Activated CD4-positive, alpha-beta T cell treated with anti-CD3 and anti-CD28 coated beads, Interleukin-2, amount 50 U/mL, for 1 hour (primary cell): ENCODE data around the gene VPS37B.

Source experiments
- DNase-seq: peaks from one replicate; pipeline ENCODE4 v3.0.0-alpha.2; 2020

Gene VPS37B

DNA sequence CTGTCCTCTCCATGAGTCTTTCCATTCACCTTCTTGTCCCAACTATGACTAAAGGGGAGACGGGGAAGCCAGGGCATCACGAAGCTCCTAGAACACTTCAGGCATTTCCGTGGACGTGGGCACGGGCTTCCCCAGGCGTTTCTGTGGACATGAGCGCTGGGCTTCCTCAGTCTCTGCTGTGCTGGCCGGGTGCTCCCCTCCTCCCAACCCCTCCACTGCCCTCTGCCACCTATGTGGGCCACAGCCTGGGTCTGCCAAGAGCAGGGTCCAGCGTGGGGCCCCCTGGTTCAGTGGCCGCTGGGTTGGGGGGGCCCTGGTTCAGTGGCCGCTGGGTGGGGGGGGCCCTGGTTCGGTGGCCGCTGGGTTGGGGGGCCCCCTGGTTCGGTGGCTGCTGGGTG lies 45.9 kb downstream of the VPS37B start:
- DNase-seq: no peak

- DNase-seq: no peak
Observed at GRCh38 chr12:122849352-122850047, 46.4 kb downstream of the VPS37B start.

DNA sequence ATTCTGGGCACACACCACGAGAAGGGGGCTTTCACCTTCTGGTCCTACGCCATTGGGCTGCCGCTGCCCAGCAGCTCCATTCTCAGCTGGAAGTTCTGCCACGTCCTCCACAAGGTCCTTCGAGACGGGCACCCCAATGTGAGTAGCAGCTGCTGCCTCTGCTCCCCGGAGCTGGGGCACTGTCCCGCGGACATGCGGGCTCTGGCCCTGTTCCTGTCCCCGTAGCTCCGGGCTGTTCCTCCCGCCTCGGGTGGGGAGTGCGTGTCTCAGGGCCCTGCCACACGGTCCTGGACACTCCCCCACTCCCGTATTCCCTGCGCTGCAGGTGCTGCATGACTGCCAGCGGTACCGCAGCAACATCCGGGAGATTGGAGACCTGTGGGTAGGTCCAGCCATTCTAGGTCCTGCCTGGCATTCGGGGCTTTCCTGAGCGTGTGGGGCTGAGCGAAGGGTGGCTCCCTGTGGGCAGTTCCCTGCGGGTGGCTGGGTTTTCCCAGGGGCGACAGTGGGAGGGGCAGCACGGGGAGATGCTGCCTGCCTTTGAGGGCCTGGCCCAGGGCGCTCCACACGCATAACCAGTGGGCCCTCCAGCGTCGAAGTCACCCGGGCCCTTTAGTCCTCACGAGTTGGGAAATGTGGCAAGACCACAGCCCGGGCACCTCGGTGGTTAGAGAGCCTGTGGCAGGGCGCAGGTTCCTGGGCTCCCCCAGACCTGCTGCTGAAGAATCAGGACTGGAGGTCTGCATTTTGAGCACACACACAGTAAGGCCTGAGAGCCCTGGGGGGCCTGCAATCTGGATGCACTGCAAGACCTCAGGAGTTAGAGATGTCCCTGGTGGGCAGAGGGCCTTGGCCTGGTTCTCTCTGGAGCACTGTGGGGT lies 47.2 kb downstream of the VPS37B start:
- no peak for DNase-seq

- no peak for DNase-seq
Observed at GRCh38 chr12:122847921-122848421, 48.0 kb downstream of the VPS37B start.

- DNase-seq: no peak
Observed at GRCh38 chr12:122847516-122847836, 48.4 kb downstream of the VPS37B start.

GRCh38 chr12:122846622-122847515 lies 49.1 kb downstream of the VPS37B start:
- DNase-seq: no peak

GRCh38 chr12:122845865-122846621 lies 49.9 kb downstream of the VPS37B start:
- no peak for DNase-seq

GRCh38 chr12:122845041-122845864 lies 50.7 kb downstream of the VPS37B start:
- no peak for DNase-seq

DNA sequence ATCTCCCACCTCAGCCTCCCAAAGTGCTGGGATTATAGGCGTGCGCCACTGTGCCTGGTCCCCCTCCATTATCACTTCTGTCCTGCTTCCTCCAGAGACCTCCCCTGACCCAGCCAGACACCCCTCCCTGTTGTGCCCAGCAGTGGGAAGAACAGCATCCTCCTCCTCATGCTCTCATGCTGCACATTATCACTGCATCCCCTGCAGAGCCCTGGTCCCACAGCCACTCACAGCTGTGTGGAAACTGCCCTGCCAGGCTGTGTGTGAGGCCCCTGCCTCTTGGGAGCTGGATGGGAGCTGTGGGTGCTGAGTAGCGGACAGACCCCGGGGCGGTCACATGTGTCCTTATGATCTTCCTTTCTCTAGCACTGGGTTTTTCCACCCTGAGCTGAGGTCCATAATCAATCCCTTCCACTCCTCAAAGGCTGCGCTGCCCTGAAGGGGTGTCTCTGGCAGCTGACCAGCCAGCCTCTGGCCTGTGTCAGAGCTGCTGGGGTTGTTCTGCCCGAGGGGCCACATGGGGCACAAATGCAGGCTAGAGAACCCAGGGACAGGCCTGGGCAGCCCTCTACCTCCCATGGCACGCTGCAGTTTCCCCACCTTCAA lies 51.5 kb downstream of the VPS37B start:
- no peak for DNase-seq

DNA sequence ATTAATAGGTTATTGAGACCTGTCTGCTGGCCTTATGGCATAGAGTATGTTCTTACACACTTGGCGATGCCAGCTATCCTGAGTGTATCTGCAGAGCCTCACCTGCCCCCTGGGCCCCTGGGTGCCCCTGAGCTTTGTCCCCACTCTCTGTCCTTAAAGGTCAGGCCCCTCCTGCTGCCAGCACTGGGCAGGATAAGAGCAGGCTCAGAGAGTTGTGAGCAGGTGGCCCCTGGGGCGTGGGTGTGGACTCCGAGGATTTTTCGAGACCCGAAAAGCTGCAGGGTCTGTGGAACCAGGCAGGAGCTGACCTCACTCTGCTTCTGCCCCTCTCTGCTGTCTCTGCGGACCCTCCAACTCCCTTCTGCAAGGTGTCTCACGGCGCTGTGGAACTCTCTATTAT lies 52.5 kb downstream of the VPS37B start:
- DNase-seq: no peak

GRCh38 chr12:122842505-122843405 lies 53.2 kb downstream of the VPS37B start:
- DNase-seq: no peak

GRCh38 chr12:122841544-122842321 lies 54.2 kb downstream of the VPS37B start:
- DNase-seq: no peak

GRCh38 chr12:122840580-122841513 lies 55.1 kb downstream of the VPS37B start:
- DNase-seq: no peak

DNA sequence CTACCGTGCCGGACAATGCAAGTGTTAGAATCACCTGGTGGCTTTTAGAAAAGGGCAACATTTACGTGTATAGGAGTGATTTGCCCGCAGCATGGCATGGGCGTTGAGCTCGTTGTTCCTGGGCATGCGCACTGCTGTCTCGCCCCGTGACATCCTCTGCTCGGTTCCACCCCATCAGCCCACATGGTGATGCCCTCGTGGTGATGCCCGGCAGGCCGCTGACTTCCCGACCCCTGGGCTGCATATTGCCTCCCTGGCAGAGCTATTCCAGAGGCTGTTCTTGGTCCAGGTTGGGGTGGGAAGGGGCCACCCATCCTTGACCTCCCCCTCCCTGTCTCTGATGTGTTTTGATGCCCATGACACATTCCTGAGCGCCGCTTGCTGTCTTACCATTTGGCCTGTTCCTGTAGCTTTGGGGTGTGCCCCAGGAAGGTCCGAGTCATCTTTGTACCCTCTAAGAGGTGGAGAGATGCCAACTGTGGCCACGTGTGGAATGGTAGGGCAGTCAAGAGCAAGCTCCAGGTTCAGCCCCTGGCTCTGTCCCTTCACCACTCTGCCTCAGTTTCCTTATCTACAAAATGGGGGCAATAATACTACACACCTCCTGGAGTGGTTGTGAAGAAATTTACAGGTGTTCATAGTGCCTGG lies 55.9 kb downstream of the VPS37B start:
- no peak for DNase-seq

DNA sequence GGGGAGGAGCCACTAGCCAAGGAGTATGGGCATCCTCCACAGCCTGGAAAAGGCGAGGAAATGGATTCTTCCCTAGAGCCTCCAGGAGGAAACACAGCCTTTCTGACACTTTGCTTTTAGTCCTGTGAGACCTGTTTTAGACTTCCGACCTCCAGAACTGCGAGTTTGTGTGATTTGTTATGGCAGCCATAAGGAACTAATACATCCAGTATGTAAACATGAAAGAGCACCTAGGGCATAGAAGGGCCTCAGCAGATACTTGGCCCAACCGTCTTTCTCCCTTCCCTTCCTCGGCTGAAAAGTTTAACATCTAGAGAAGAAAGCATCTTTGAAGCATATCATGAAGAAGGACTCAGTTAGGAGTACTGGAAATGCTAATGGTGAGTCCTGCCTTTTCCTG lies 57.1 kb downstream of the VPS37B start:
- no peak for DNase-seq

- DNase-seq: no peak
Observed at GRCh38 chr12:122837306-122838265, 58.3 kb downstream of the VPS37B start.
